Right cardiac atrium (tissue), 5 donors: ENCODE measurements around the gene IRF4. TPM values are rescaled to one million over a fixed set of nuclear protein-coding genes. Genes with fewer than 3 reads are reported as not detected.

Experiments used
- ATAC-seq, 2 donors: fragments of 200-7000 bp; cut with Tn5 transposase; one replicate each; pipeline versions ENCODE4 v1.8.0 to v1.9.1; 2020; ENCODE audit warnings: moderate library complexity in 2 of 2, mild to moderate bottlenecking in 1 of 2
- DNase-seq, 3 donors: peaks; one replicate each; pipeline ENCODE4 v3.0.0-alpha.2; 2020
- H3K27ac ChIP-seq: one replicate; pipeline ENCODE4 v1.5.1; 2013; ENCODE audit warnings: mild to moderate bottlenecking, low read length, control low read depth, moderate library complexity
- H3K27me3 ChIP-seq: one replicate; pipeline ENCODE4 v1.6.1; 2013; ENCODE audit not compliant: control insufficient read depth, insufficient read depth
- H3K4me1 ChIP-seq: one replicate; pipeline ENCODE4 v1.6.1; 2013; ENCODE audit warnings: low read length; ENCODE audit not compliant: control insufficient read depth, insufficient read depth
- H3K4me3 ChIP-seq: one replicate; pipeline ENCODE4 v1.5.1; 2013; ENCODE audit warnings: low read length, control low read depth
- H3K9me3 ChIP-seq: one replicate; pipeline ENCODE4 v1.6.1; 2013; ENCODE audit warnings: low read length; ENCODE audit not compliant: control insufficient read depth
- WGBS: extraction: QIAGEN DNeasy Blood & Tissue Kit; methylation state at CpG from one replicate; pipeline ENCODE4 v1.1.7; 2013; 5-methylcytosine and 5-hydroxymethylcytosine counted together
- intact Hi-C, 4 donors: fragments of 100-400 bp; cut with DNase I; formaldehyde crosslinking; loops; one replicate each; pipeline versions ENCODE4 v1.11.0 to v1.14.0; 2022 to 2023
- polyA plus RNA-seq: library from polyadenylated mRNA; stranded (reverse); fragments of 200-250 nt; gene quantifications from one replicate; pipeline ENCODE4 v1.2.3, GENCODE V29; 2013
- total RNA-seq, 4 donors: library from RNA; stranded (reverse); fragmentation: NEBNext Ultra II Directional; extraction: Animal tissue kit (Norgen Biotek cat#: 25700); gene quantifications; one replicate each; pipeline ENCODE4 v1.2.1, GENCODE V29; 2021
- donor health status: healthy with polysubstance abuse.
- donor health status: DM: no; HTN: yes; CAD: no.
- donor health status: DM: no; HTN: no; CAD: no.
- donor health status: DM: no; HTN: yes; CAD: no; lungs with severe emphysema.
- donor health status: DM: yes; HTN: yes; CAD: no.

The IRF4 gene
- total and polyA plus RNA-seq, 5 donors = 0.41 to 1.4 (median 0.54) TPM

GRCh38 chr6:354631-355280 is 36.8 kb upstream of the IRF4 start:
- ATAC-seq = no peak
- 87% methylated on average over 15 of the region's 15 CpGs for WGBS
- intact Hi-C loops = no loop called here
- DNase-seq = no peak
- H3K9me3 ChIP-seq = no peaks in the 10 kb centered on the region
- no peaks in the 10 kb centered on the region for H3K27me3 ChIP-seq
- H3K27ac ChIP-seq = no peak overlapping the region
- no peak overlapping the region for H3K4me3 ChIP-seq
- no peaks in the 10 kb centered on the region for H3K4me1 ChIP-seq

- DNase-seq = peak in 1 of 3 donors; percentile 69
- intact Hi-C loops = no loop called here
- H3K9me3 ChIP-seq = no peaks in the 10 kb centered on the region
- no peaks in the 10 kb centered on the region for H3K27me3 ChIP-seq
- no peak overlapping the region for H3K27ac ChIP-seq
- ATAC-seq = no peak
- no peaks in the 10 kb centered on the region for H3K4me1 ChIP-seq
- H3K4me3 ChIP-seq = no peak overlapping the region
- 75% methylated on average over 9 of the region's 9 CpGs for WGBS
Observed at GRCh38 chr6:355373-356208, 36.0 kb upstream of the IRF4 start.

- Histone ChIP-seq H3K4me3 (no peak overlapping the region), H3K9me3 (no peaks in the 10 kb centered on the region), H3K27ac (no peak overlapping the region), H3K4me1 (no peaks in the 10 kb centered on the region), H3K27me3 (no peaks in the 10 kb centered on the region)
- DNase-seq (peak in 1 of 3 donors; percentile 69), ATAC-seq (peak in 1 of 2 donors; percentile 11)
- intact Hi-C loops = no loop called here
- WGBS = 75% methylated on average over 11 of the region's 11 CpGs
Observed at GRCh38 chr6:356828-357251, 34.7 kb upstream of the IRF4 start.

DNA sequence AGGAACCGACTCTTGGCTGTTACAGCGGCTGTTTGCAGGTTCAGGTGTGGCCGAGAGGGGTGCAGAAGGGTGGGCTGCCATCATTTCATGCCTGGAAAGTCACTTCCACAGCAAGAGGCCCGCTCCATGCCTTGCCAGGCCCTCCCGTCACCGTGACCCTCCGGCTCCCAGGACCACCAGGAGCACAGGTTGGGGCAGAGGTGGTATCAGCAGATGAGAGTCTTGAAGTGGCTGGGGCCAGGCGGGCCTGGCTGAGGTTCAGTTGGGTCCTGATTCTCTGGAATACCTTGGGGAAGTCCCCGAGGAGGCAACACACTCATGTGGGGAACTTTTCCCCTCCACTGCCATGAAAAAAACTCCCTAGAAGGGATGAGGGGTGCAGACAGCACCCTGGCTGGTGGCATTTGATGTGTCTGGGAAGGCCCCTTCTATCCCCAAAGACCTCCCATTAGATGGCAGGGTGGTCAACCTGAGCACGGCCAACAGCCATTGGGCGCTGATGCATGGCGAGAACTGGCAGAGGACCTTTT is 34.2 kb upstream of the IRF4 start:
- Histone ChIP-seq H3K4me1 (no peaks in the 10 kb centered on the region), H3K4me3 (no peak overlapping the region), H3K9me3 (no peaks in the 10 kb centered on the region), H3K27ac (no peak overlapping the region), H3K27me3 (no peaks in the 10 kb centered on the region)
- 79% methylated on average over 12 of the region's 12 CpGs for WGBS
- no peak for ATAC-seq
- intact Hi-C loops = no loop called here
- no peak for DNase-seq

DNA sequence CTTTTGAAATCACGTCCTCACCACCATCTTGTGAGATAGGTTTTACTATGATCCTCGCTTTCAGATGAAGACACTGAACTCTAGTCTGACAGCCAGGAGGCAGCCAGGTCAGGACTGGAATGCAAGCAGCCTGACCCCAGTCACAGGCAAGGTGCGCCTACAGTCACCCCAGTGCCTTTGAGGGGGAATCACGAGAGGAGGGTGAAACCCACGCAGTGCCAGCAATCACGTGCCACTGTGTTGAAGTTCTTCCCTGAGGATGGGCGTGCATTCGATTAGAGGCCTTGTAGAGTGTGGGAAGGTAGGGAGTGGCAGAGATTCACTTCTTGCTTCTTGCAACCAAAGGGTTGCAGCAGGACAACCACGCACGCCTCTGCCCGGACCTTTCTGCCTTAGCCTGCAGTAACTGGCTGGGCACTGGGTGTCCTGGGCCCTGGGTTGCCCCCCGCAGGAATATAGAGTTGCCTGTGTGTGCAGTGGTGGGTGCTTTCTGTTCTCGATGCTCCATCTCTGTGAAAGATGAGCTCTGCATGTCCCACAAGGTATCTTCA is 33.7 kb upstream of the IRF4 start:
- no peak for DNase-seq

GRCh38 chr6:358432-358831 is 33.1 kb upstream of the IRF4 start:
- intact Hi-C loops = no loop called here
- H3K27ac ChIP-seq = no peak overlapping the region
- WGBS = 84% methylated on average over 4 of the region's 4 CpGs
- ATAC-seq (peak in 1 of 2 donors; percentile 15), DNase-seq (peak in 1 of 3 donors; percentile 70)
- no peaks in the 10 kb centered on the region for H3K4me1 ChIP-seq
- H3K9me3 ChIP-seq = no peaks in the 10 kb centered on the region
- no peaks in the 10 kb centered on the region for H3K27me3 ChIP-seq
- no peak overlapping the region for H3K4me3 ChIP-seq

More for the DNA sequence above, 33.7 kb upstream of the IRF4 start:
- no peak for ATAC-seq
- no peaks in the 10 kb centered on the region for H3K9me3 ChIP-seq
- 80% methylated on average over 13 of the region's 13 CpGs for WGBS
- H3K27ac ChIP-seq = no peak overlapping the region
- no peak overlapping the region for H3K4me3 ChIP-seq
- no peaks in the 10 kb centered on the region for H3K4me1 ChIP-seq
- H3K27me3 ChIP-seq = no peaks in the 10 kb centered on the region
- intact Hi-C loops = no loop called here

GRCh38 chr6:358847-359246 is 32.7 kb upstream of the IRF4 start:
- H3K27ac ChIP-seq = no peak overlapping the region
- intact Hi-C loops = no loop called here
- DNase-seq (no peak), ATAC-seq (no peak)
- no peaks in the 10 kb centered on the region for H3K27me3 ChIP-seq
- H3K4me3 ChIP-seq = no peak overlapping the region
- 71% methylated on average over 8 of the region's 8 CpGs for WGBS
- no peaks in the 10 kb centered on the region for H3K4me1 ChIP-seq
- no peaks in the 10 kb centered on the region for H3K9me3 ChIP-seq

GRCh38 chr6:359261-360035 is 32.1 kb upstream of the IRF4 start:
- H3K4me3 ChIP-seq = no peak overlapping the region
- ATAC-seq (peak in 1 of 2 donors; percentile 4), DNase-seq (no peak)
- no peaks in the 10 kb centered on the region for H3K4me1 ChIP-seq
- intact Hi-C loops = no loop called here
- H3K27me3 ChIP-seq = no peaks in the 10 kb centered on the region
- H3K27ac ChIP-seq = no peak overlapping the region
- no peaks in the 10 kb centered on the region for H3K9me3 ChIP-seq
- 76% methylated on average over 20 of the region's 20 CpGs for WGBS

GRCh38 chr6:360349-360748 is 31.2 kb upstream of the IRF4 start:
- WGBS = 75% methylated on average over 5 of the region's 5 CpGs
- intact Hi-C loops = no loop called here
- no peaks in the 10 kb centered on the region for H3K27me3 ChIP-seq
- H3K4me1 ChIP-seq = no peaks in the 10 kb centered on the region
- no peak for ATAC-seq
- no peak overlapping the region for H3K4me3 ChIP-seq
- no peak for DNase-seq
- H3K9me3 ChIP-seq = no peaks in the 10 kb centered on the region
- no peak overlapping the region for H3K27ac ChIP-seq

DNA sequence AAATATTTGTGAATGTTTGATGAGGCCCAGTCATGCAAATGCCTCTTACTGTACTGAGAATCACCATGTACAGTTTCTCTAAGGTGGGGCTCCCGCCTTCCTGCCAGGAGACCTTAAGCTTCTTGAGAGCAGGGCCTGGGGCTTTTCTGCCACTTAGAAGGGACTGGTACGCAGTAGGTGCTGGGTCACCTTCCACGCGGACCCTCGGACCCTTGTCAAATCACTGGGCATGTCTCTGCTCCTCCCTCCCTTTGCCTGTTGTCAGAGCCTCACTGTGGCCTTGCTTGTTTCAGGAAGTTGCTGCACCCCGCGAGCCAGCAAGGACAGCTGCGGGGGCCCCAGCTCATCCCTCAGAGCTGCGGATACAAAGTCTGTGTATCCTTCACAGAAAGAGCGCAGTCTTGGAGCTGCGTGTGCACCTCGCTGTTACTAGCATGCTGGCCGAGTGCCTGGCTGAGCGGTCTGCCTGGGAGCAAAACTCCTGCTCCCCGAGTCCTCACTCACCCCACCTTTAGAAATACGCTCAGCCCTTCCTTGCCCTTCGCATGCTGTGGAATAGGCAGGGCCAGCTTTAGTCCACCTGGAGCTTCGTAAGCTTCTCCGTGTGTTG is 30.7 kb upstream of the IRF4 start:
- Histone ChIP-seq H3K4me3 (no peak overlapping the region), H3K9me3 (no peaks in the 10 kb centered on the region), H3K27me3 (no peaks in the 10 kb centered on the region), H3K27ac (no peak overlapping the region), H3K4me1 (no peaks in the 10 kb centered on the region)
- DNase-seq (no peak), ATAC-seq (peak in 1 of 2 donors; percentile 6)
- 78% methylated on average over 19 of the region's 19 CpGs for WGBS
- intact Hi-C loops = no loop called here
